Activated CD8-positive, alpha-beta T cell treated with anti-CD3 and anti-CD28 coated beads for 36 hours (primary cell): ENCODE measurements around the gene CDKL1. TPM values are rescaled to one million over a fixed set of nuclear protein-coding genes. Genes with fewer than 3 reads are reported as not detected.
A peak's percentile ranks its signal among the peaks of the same experiment; 100 is the strongest.

ENCODE experiments used
- ATAC-seq: fragments of 200-7000 bp; cut with Tn5 transposase; one replicate; pipeline ENCODE4 v1.10.0; 2021; ENCODE audit warnings: mild to moderate bottlenecking, moderate library complexity
- CTCF ChIA-PET: fragments of 350-600 bp; sonication (Branson Sonifier 250); formaldehyde crosslinking; loops from one replicate; lab custom pipeline; 2021; ENCODE audit warnings: antibody characterized with exemption; lab: Charles Lee
- POLR2A ChIA-PET: fragments of 350-600 bp; sonication (Branson Sonifier 250); formaldehyde crosslinking; loops from one replicate; lab custom pipeline; 2021; ENCODE audit warnings: antibody characterized with exemption; lab: Charles Lee
- DNase-seq: peaks from one replicate; pipeline ENCODE4 v3.0.0-alpha.2; 2020
- H3K27ac Mint-ChIP-seq: one replicate; pipeline ENCODE4 v1.8.0; 2021; ENCODE audit warnings: mild to moderate bottlenecking, mixed read lengths
- H3K27me3 Mint-ChIP-seq: one replicate; pipeline ENCODE4 v1.8.0; 2021; ENCODE audit warnings: mixed read lengths
- H3K36me3 Mint-ChIP-seq: one replicate; pipeline ENCODE4 v1.8.0; 2021; ENCODE audit warnings: low read depth, mixed read lengths
- H3K4me1 Mint-ChIP-seq: one replicate; pipeline ENCODE4 v1.8.0; 2021; ENCODE audit warnings: low read depth, mixed read lengths
- H3K4me3 Mint-ChIP-seq: one replicate; pipeline ENCODE4 v1.8.0; 2021; ENCODE audit warnings: mild to moderate bottlenecking, moderate library complexity, mixed read lengths
- H3K9me3 Mint-ChIP-seq: one replicate; pipeline ENCODE4 v1.8.0; 2021; ENCODE audit warnings: mixed read lengths
- intact Hi-C: fragments of 100-400 bp; cut with micrococcal nuclease; formaldehyde crosslinking; loops from one replicate; pipeline ENCODE4 v1.10.0; 2022
- total RNA-seq, 2 experiments: library from RNA; stranded (reverse); gene quantifications; one replicate each; pipeline ENCODE4 v1.2.3, GENCODE V29; 2021
- TF ChIP-seq, protein P1 (sequence below): fragments of 200-600 bp; IDR thresholded peaks from one replicate; pipeline ENCODE4 v1.8.0; 2022; ENCODE audit warnings: antibody characterized with exemption, mild to moderate bottlenecking

CDKL1 gene
- total RNA-seq, 2 experiments from 2014 or later: 3.3 to 7.7 TPM

DNA sequence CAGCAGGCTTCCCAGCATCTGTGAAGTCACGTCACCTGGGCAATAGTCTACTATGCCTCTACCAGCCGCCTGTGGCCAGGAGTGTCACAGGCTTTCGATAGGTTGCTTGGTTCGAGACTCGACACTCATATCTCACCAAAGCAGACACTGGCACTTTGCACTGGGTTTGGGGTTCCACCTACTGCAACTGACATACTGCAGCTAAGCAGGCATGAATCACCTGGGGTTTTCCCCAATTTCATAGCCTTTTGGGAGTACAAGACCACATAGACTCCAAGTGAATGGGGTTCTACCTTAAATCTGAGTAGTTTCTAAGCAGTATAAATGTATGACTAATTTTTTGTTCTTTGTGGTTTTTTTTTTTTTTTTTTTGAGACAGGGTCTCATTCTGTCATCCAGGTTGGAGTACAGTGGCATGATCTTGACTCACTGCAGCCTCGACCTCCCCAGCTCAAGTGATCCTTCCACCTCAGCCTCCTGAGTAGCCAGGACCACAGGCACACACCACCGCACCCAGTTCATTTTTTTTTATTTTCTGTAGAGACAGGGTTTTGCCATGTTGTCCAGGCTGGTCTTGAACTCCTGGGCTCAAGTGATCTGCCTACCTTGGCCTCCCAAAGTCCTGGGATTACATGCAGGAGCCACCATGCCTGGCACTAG is 52.4 kb downstream of the CDKL1 start:
- intact Hi-C loops: loop anchor here (2.0 kb wide), 1 partner anchor 189 kb away; the partner anchor contains the start of gene MAP4K5

DNA sequence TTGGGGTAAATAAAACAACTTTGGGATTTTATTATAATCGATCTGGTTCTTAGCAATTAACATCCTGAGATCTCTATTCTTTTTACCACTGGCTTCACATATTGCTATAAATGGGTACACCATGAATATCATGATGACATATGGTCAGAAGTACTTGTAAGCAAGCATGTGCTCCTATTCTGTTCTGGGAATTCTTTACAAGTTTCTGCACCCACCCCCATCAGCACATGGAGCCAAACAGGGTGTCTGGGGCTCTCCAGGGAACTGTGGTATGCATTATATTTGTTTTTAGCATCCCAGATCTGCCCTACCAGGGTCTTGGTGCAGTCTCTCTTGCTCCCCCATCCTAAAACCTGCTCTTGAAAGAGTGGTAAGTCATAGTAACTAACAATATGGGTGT is 53.2 kb downstream of the CDKL1 start:
- no peak overlapping the region for H3K27ac Mint-ChIP-seq
- H3K36me3 Mint-ChIP-seq: no peaks in the 10 kb centered on the region
- DNase-seq (no peak), ATAC-seq (no peak)
- H3K9me3 Mint-ChIP-seq: no peaks in the 10 kb centered on the region
- TF ChIP-seq, protein P1, sequence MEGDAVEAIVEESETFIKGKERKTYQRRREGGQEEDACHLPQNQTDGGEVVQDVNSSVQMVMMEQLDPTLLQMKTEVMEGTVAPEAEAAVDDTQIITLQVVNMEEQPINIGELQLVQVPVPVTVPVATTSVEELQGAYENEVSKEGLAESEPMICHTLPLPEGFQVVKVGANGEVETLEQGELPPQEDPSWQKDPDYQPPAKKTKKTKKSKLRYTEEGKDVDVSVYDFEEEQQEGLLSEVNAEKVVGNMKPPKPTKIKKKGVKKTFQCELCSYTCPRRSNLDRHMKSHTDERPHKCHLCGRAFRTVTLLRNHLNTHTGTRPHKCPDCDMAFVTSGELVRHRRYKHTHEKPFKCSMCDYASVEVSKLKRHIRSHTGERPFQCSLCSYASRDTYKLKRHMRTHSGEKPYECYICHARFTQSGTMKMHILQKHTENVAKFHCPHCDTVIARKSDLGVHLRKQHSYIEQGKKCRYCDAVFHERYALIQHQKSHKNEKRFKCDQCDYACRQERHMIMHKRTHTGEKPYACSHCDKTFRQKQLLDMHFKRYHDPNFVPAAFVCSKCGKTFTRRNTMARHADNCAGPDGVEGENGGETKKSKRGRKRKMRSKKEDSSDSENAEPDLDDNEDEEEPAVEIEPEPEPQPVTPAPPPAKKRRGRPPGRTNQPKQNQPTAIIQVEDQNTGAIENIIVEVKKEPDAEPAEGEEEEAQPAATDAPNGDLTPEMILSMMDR: no peak
- no peak overlapping the region for H3K4me3 Mint-ChIP-seq
- ChIA-PET CTCF (interaction anchor here (1.1 to 3.6 kb wide), 6 partner anchors 20 to 189 kb away, joined by 4 to 14 read pairs (median 6); partner anchors contain the start of genes CDKL1 and MAP4K5), POLR2A (interaction anchor here (1.2 to 2.1 kb wide), 3 partner anchors 54 to 181 kb away, joined by 3 to 7 read pairs (median 4); partner anchors contain the start of gene CDKL1)
- intact Hi-C loops: no loop called here
- no peaks in the 10 kb centered on the region for H3K27me3 Mint-ChIP-seq
- peaks cover 26% of the 10 kb centered on the region for H3K4me1 Mint-ChIP-seq

More for the DNA sequence above, 52.4 kb downstream of the CDKL1 start:
- Mint-ChIP-seq H3K4me1 (peaks cover 26% of the 10 kb centered on the region), H3K9me3 (no peaks in the 10 kb centered on the region), H3K27ac (peak overlapping the region; percentile 34), H3K36me3 (no peaks in the 10 kb centered on the region), H3K4me3 (no peak overlapping the region), H3K27me3 (no peaks in the 10 kb centered on the region)
- ChIA-PET CTCF (interaction anchor here (1.0 to 3.6 kb wide), 6 partner anchors 19 to 199 kb away, joined by 3 to 14 read pairs (median 5); partner anchors contain the start of genes CDKL1 and MAP4K5), POLR2A (interaction anchor here (0.7 to 2.1 kb wide), 5 partner anchors 19 to 215 kb away, joined by 3 to 7 read pairs (median 5); partner anchors contain the start of gene CDKL1)
- peak; percentile 91 for DNase-seq
- peak; percentile 96 for ATAC-seq
- TF ChIP-seq, protein P1: no peak

DNA sequence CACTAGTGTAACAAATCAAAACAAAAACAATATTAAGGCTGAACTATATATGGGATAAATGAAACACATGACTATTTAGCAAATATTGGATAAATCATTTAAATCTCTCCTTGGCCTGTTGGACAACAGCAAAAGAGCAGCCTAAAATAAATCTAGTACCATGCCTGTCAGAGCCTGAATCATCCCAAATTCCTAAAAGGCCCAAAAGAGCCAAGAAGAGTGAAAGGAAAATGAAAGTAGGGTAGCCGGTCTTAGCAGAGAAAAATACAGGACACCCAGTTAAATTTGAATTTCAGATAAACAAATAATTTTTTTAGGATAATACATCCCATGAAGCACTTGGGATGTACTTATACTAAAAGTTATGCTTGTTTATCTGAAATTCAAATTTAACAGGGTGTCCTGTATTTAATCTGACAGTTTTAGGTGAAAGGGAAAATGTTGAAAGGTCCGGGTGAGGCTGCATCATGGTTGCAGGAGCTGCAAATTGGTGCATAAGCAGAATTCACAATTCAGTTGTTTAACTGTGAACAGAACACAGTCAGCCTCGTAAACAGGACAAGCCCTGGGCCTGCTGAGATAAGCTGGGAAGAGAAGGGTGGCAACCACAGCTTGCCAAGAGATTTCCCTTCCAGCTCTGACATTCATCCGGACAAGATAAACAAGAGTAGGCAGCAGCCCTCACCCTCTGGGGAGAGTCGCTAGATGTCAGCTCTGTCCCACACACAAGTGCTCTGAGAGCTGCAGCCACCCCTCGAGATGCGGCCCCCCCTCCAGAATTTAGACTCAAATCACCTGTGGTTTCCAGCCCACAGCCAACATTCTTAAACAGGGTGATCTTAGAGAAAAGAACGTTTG is 54.2 kb downstream of the CDKL1 start:
- peaks cover 26% of the 10 kb centered on the region for H3K4me1 Mint-ChIP-seq
- TF ChIP-seq, protein P1: peak; percentile 29
- peak; percentile 79 for DNase-seq
- no peaks in the 10 kb centered on the region for H3K9me3 Mint-ChIP-seq
- POLR2A ChIA-PET: interaction anchor here (0.7 to 0.9 kb wide), 2 partner anchors 90 to 190 kb away, joined by 3 to 4 read pairs; partner anchors contain the start of gene MAP4K5
- CTCF ChIA-PET: interaction anchor here (0.6 to 3.1 kb wide), 10 partner anchors 13 to 433 kb away, joined by 3 to 15 read pairs (median 4); partner anchors contain the start of genes CDKL1 and MAP4K5
- no peak overlapping the region for H3K4me3 Mint-ChIP-seq
- peak; percentile 29 for ATAC-seq
- H3K36me3 Mint-ChIP-seq: no peaks in the 10 kb centered on the region
- no peaks in the 10 kb centered on the region for H3K27me3 Mint-ChIP-seq
- intact Hi-C loops: no loop called here
- no peak overlapping the region for H3K27ac Mint-ChIP-seq

DNA sequence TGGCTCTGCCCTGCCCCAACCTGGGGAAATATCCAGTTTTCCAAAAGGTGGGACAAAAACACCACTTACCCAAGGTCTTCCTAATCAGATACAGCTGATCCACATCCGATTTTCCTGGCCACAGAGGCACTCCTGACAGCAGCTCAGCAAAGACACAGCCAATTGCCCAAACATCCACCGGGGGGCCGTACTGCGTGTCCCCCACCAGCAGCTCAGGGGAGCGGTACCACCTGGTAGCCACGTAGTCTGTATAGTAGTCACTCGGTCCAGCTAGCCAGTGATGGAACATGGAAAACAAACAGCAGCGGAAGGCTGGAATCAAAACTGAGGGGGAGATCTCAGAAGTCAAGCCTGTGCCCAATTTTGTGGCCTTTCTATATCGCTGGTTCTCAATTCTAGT is 55.7 kb downstream of the CDKL1 start:
- peak; percentile 18 for DNase-seq
- no peaks in the 10 kb centered on the region for H3K9me3 Mint-ChIP-seq
- no peak for ATAC-seq
- no peaks in the 10 kb centered on the region for H3K27me3 Mint-ChIP-seq
- no peaks in the 10 kb centered on the region for H3K36me3 Mint-ChIP-seq
- ChIA-PET CTCF (interaction anchor here (0.6 to 3.1 kb wide), 3 partner anchors 12 to 109 kb away, joined by 4 to 15 read pairs (median 5); no protein-coding TSS in a partner anchor), POLR2A (interaction anchor here (0.7 kb wide), 1 partner anchor 205 kb away, joined by 3 read pairs; no protein-coding TSS in a partner anchor)
- no peak overlapping the region for H3K4me3 Mint-ChIP-seq
- TF ChIP-seq, protein P1: no peak
- peaks cover 33% of the 10 kb centered on the region for H3K4me1 Mint-ChIP-seq
- intact Hi-C loops: no loop called here
- no peak overlapping the region for H3K27ac Mint-ChIP-seq
